ENCODE data around the gene DLX5. TPM values are rescaled to one million over a fixed set of nuclear protein-coding genes. Genes with fewer than 3 reads are reported as not detected.

DLX5 gene
- 0.29 TPM for total RNA-seq

GRCh38 chr7:97024209-97025129 is at the start of gene DLX5:
DLX5 (minus strand) TSS chr7:97024831; CDS start chr7:97024623, 208 bp downstream.

GRCh38 chr7:97005183-97006054 is 19.2 kb downstream of the DLX5 start, which contains the start of gene DLX6:
DLX6 (plus strand) TSS chr7:97005553; CDS start chr7:97005978, 425 bp downstream.

Small RNA genes lying within 50 kb of the gene (small RNA-seq; reads per million reads assigned to genes)
- gene RF01778 (ENCODE audit: low replicate concordance), result not detected

Other genes starting within 250 kb of the DLX5 start
- not detected for gene DLX6, start 19.3 kb downstream of the DLX5 start, total RNA-seq
- gene SDHAF3, start 92.9 kb upstream of the DLX5 start, total RNA-seq, result 31.2 TPM

All from metanephros (tissue), 2 donors.